DMS114 treated with DMSO at 0.1 percent for 48 hours (cell line): Measurements from ENCODE around the gene RIC1.
"Not testable (repeated sequence)": the region's sequence is repeated elsewhere in the genome, so short reads cannot be mapped to it uniquely, and the experiment has no call there.

Experiments used
- DNase-seq: peaks from one replicate; lab custom pipeline; 2025; ENCODE audit not compliant: unreplicated experiment; lab: John Stamatoyannopoulos, UW

RIC1 gene

DNA sequence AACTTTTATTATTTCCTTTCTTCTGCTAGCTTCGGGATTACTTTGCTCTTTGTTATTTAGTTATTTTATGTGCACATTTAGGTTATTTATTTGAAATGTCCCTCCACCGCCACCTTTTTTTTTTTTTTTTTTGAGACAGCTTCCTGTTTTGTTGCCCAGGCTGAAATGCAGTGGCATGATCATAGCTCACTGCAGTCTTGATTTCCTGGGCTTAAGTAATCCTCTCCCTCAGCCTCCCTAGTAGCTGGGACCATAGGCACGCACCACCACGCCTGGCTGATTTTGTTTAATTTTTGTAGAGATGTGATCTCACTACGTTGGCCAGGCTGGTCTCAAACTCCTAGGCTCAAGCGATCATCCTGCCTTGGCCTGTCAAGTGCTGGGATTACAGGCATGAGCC, 38.5 kb downstream of the RIC1 start:
- no peak for DNase-seq

DNA sequence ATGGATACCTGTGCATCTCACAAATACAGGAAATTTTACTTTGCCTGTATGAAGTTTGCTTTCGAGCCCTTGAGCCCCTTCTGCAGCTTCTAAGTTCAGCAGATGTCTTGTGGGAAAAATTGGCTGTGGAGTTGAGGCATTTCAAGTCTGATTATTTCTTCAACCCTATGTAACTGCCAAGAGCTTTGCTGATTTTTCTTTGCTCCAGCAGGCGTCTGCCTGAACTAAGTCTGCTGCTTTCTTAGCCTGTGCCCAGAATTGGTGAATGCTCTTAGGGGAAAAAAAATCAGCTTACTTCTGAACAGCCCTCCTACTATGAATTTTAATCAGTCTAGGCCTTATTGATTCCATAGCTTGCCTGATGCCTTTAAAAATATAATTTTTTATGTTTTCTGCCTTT, 41.2 kb downstream of the RIC1 start:
- DNase-seq, result no peak

DNA sequence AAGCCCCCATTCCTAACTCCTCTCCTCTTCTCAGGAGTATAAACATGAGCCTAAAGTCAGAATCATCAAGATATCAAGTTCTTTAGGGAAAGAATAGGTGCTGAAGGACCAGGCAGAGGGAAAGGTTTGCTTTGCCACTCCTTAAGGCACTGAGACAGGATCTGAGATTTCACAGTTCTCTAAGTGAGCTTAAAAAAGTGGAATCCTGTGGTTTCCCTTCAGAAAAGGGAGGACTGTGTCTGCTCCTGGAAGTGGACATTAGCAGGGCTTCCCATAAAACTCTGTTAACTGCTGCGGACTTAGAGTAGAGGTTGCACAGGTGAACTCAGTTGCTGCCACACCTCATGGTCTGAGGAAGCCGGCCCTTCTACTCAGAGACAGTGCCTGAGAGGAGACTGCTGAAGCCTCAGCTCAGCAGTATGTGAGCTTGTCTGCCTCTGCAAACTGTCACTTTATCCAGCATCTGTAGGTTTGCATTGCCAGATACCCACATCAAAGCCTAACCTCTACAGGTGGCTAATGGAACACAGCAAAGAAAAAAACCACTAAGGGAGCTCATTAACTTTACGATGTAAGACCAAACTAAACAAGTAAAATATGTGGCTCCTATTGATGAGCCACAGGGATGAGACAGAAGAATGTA, 42.9 kb downstream of the RIC1 start:
- DNase-seq, result no peak

DNA sequence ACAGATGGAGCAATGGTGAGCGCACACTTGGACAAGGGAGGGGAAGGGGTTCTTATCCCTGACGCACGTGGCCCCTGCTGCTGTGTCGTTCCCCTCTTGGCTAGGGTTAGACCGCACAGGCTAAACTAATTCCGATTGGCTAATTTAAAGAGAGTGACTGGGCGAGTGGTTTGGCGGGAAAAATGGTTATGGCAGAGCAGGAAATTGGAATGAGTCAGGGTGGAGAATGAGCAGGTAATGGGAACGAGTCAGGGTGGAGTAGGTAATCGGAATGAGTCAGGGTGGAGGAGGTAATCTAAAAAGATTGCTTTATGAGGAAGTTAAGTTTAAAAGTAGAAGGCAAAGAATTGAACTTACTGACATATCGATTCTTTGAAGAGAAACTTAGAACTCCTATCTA, 46.1 kb downstream of the RIC1 start:
- not testable (repeated sequence) for DNase-seq

DNA sequence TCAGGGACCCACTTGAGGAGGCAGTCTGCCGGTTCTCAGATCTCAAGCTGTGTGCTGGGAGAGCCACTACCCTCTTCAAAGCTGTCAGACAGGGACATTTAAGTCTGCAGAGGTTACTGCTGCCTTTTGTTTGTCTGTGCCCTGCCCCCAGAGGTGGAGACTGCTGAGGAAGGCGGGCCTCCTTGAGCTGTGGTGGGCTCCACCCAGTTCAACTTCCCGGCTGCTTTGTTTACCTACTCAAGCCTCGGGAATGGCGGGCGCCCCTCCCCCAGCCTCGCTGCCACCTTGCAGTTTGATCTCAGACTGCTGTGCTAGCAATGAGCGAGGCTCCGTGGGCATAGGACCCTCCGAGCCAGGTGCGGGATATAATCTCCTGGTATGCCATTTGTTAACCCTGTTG, 54.7 kb downstream of the RIC1 start:
- DNase-seq, result not testable (repeated sequence)

DNA sequence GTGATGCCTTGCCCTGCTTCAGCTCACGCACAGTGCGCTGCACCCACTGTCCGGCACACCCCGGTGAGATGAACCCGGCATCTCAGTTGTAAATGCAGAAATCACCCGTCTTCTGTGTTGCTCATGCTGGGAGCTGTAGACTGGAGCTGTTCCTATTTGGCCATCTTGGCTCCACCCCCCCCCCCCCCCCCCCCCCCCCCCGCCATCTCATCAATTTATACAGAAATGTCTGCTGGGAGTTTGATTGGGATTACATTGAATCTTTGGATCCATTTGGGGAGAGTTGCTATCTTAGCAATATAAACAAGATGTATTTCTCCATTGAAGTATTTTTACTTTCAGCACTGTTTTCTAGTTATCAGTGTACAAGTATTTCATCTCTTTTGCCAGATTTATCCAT, 55.2 kb downstream of the RIC1 start:
- no peak for DNase-seq

DNA sequence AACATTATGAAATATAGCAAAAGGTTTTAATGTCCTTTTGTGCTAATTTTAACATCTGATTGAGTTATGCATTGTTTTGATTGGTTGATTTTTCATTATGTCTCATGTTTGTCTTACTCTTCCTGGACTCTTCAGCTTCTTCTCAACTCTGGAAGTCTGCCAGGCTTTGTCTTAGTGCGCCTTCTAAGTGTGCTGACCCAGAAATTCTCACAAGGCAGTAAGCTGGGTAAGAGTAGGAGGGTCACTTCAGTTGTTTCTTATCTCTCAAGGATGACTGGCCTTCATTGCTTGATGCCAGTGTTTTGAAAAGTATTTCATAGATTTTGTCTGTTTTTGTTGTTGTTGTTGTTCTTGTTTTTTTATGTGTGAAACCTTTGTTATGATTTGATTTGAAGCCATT, 59.2 kb downstream of the RIC1 start:
- no peak for DNase-seq

DNA sequence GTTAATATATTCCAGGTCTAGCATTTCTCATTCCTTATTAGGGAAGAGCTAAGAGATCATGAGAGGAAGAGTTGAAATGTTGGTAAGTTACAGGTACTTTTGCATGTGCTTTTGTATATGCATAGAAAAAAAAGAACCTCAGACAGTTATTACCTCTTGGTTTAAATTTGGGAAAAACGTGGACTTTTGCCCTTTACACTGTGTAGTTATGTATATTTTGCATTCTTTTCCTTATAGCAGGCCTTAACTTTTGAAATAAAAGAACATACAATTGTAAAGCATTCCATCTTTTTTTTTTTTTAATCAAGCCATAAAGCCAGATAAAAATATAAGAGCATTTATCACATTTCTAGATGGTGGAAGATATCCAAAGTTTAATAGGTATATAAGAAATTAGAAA, 61.4 kb downstream of the RIC1 start:
- DNase-seq, result no peak

DNA sequence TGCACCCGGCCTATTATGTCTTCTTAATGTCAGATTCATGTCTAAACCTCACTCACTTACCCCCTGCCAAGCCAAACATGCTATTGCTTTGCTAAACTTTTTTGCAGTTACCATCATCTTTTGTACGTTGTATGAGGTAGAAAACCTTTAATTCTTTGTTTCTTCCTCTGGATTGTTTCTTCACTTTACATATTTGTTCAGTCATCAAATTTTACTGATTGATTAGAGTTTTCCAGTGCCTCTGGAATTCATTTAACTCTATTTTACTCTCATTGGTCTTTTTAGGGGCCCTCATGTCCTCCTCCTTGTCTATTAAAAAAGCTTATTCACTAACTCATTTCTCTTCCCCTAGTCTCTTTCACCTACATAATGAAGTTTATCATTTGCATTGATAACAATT, 67.0 kb downstream of the RIC1 start:
- DNase-seq, result no peak

DNA sequence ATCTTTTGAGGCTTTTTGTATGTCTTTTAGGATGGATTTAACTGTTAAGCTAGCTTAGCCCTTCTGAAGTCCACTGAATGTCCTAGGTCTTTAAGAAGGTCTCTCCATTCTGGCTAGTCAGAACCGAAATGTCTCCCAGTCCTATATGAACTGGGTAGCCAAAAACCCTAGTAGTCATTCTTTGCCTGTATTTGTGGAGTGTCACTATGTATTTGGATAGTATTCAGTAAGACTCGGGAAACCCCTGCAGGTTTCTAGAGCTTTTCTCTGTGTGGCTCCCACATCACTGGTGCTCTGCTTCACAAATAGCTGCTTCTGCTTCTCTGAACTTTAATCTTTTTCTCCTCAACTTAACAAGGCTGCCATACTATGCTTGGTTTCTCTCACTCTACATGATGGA, 68.0 kb downstream of the RIC1 start:
- DNase-seq, result no peak

DNA sequence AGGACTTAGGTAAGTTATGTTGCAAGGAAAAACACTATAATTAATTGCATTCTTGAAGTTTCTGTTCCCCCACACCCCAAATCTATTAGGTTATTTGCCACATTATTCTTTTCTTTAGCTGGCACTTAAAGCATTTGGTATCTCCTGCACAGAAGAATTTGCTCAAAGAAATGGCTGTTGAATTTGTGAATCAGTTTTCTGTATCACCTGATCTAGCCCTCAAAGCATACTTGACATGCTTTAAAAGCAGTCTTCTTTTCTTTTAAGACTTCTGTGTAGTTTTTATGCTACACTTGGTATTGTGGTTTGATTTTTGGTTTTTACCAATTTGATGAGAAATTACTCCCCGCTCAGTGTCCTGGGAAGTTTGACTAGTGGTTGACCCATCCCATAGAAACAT, 69.1 kb downstream of the RIC1 start:
- DNase-seq, result no peak

DNA sequence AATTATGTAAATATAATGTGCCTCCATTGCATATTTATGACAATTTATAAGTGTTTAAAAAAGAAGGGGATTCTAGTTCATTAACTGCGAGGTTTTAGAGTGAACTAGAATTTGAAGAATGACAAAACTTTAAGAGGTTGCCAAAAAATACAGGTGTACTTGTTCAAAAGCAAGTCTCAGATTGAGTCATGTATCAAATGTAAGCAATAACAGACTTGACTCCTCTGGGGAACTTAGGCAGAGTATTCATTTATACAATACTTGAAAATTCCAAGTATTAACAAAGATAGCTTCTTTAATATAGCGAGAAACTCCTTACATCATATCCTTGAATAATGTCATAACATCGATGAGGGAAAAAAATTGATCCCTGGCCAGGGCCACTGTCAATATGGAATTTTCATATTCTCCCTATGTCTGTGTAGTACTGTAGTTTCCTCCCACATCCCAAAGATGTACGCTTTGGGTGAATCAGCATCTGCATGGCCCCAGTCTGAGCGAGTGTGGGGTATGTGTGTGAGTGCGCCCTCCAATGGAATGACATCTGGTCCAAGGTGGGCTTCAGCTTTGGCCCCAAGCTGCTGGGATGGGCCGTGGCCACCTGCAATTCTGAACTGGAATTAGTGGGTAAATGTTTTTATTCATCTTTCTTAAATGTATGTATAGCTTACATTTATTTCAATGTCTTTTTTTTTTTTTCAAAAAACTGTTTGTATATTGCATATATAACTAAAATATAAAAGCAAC, 70.1 kb downstream of the RIC1 start:
- no peak for DNase-seq

DNA sequence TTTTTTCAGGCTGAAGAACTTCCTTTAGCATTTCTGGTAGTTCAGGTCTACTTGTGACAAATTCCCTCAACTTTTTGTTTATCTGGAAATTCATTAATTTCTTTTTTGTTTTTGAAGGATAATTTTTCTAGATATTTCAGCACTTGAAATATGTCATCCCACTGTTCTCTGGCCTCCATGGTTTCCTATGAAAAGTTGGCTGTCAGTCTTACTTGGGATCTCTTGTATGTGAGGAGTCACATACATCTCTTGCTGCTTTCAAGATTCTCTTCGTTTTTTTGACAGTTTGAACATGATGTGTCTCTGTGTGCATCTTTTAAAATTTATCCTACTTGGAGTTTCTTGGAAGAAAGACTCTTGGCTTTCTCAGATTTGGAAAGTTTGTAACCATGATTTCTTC, 79.5 kb downstream of the RIC1 start:
- DNase-seq, result no peak

DNA sequence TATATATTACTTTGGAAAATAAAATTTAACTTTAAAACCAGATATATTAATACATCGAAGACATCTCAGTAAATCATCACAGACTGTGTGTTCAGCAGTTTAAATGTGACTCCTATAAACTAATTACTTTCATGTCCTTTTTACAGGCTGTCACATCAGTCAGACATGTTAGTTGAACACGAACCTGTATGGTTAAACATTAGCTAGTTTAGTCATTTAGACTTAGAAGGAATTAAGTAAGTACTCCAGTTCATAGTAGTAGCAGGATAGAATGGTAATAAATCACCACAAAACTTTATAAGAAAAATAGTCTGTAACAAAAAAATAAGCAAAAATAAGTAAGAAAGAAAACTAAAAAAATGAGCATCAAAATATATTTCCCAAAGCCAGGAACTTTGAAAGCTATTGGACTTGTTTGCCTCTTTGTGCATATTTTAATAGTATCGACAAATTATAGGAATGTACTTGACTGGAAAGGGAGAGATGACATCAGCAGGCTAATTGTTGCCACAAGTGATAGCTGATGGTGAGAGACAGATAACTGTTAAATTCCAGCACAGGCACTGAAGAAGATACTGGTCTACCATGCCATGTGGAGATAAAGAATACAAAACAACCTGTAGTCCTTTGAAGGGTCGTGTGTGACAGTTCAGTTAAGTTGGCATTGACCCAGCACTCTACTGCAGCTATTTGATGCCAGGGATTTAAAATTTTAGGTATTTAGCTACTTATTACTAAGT, 83.9 kb downstream of the RIC1 start:
- DNase-seq, result no peak

DNA sequence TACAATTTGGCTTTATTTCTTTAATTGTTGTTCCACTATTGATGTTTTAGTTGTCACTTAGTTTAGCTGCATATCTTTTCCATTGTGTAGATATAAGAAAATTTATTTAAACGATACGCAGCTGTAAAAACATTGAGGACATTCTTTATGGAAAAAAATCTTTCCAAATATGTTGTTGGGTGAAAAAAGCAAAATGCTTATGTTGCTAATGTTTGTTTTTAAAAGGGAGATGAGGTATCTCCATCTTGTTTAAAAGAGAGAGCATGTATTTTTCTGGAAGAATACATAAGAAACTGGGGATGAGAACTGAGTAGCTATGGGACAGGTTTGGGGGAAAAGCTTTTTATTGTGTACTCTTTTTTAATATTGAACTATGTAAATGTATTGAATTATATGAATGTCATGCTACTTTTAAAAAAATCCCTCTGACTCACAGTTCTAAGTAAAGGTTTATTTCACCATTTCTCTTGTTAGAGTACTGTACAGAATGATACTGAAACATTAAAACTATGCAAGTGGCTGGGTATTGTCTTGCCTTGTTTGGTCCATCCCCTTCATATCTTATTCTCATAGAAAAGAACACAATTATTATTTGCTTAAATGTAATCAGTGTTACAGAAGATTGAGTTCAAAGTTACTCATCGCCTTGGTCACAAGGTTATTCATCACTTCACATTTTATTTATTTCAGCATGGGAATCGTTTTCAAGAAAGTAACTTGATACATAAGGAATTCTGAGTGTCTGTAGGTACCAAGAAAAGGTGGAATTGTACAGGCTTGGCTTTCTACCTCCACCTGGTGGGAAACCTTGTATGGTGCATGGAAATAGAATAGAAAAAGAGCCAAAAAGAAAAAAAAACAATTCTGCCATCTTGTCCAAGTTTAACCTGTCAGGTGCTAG, 85.8 kb downstream of the RIC1 start:
- DNase-seq, result no peak

DNA sequence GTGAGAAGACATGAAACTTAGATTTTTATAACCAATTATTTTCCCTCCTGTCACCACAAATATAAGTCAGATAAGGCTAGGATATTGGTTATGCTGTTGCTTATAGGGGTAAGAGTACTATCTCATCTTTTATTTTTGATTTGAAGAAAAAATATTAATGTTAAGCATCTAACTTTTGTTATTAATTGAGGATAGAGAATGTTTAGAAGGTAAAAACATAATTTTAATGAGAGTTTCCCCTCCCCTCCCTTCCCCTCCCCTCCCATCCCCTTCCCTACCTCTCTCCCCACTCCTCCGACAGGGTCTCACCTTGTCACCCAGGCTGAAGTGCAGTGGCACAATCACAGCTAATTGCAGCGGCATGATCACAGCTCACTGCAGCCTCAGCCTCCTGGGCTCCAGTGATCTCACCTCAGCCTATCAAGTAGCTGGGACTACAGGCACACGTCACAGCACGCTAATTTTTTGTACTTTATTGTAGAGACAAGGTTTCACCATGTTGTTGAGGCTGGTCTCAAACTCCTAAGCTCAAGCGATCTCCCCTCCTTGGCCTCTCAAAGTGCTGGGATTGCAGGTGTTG, 86.7 kb downstream of the RIC1 start:
- DNase-seq, result no peak

DNA sequence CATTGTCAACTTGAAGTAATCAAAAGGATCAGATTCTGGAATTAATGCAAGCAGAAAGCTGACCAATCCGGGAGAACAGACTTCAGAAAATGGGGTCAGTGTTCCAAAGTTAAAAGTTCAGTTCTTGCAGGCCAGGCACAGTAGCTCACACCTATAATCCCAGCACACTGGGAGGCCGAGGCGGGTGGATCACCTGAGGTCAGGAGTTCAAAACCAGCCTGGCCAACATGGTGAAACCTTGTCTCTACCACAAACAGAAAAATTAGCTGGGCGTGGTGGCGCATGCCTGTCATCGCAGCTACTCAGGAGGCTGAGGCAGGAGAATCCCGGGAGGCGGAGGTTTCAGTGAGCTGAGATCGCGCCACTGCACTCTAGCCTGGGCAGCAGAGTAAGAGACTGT, 88.5 kb downstream of the RIC1 start:
- DNase-seq, result not testable (repeated sequence)

DNA sequence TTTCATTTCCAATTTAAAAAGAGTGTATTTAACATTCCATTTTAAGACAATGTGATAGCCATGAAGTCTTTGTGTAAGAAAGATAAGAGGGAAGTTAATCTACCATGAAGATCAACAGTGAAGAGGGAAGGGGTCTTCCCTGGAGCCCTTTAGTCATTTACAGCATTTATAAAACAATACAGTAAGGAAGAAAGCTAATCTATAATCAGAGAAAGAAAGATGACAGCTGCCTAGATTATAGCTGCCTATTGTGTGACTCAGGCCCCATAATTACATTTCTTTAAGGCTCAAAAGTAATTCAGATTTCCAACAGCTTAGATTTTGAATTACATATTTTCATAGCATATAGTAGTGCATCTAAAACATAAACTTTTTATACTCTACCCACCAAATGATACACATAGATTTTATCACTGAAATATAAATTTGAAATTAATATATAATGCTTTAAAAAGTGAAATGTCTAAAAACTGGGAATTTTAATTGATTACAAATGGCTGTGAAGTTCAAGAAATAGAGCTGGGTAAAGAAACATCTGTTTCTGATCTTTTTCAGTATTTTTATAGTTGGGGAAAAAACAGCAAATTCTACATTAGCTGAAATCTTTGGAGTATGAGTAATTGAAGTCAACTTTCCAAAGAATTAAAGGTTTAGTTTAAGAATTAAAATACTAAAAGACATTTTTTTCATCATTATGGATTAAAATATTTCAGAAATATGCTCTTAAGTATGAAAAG, 89.6 kb downstream of the RIC1 start:
- no peak for DNase-seq

DNA sequence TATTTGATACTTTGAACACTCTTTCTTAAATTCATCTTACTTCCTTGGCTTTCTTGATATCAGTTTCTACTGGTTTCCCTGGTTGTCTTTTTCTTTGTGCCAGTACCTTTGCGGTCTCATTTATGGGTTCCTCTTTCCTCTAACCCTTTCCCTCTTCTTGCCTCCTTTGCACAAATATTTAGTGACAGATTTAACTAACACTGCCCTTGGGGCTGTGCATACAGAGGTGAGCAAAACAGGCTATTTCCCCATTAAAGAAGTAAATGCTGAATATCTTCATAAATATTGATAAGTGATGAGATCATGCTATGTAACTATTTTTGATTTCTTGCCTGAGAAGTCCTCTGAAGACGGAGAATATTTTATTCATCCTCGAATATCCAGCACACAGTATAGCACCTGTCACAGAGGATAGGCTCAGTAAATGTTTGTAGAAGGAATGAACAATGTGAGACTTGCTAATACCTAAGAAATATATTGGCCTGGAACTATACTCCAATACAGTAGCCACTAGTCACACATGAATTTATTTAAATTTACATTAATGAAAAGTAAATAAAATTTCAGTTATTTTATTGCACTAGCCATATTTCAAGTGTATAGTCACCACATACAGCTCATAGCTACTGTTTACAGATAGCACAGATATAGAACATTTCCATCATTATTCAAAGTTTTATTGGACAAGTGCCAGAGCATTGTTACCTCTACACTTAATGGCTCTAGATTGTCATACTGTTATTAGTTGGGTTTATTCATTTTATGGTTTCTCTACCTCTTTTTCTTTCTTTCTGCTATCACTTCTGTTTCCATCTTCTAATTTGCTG, 90.4 kb downstream of the RIC1 start:
- DNase-seq, result no peak
